ENCODE results near the gene GRB7. TPM values are rescaled to one million over a fixed set of nuclear protein-coding genes. Genes with fewer than 3 reads are reported as not detected.

GRB7 gene
- total and polyA plus RNA-seq, 2 donors, result 2.7 to 2.9 TPM

DNA sequence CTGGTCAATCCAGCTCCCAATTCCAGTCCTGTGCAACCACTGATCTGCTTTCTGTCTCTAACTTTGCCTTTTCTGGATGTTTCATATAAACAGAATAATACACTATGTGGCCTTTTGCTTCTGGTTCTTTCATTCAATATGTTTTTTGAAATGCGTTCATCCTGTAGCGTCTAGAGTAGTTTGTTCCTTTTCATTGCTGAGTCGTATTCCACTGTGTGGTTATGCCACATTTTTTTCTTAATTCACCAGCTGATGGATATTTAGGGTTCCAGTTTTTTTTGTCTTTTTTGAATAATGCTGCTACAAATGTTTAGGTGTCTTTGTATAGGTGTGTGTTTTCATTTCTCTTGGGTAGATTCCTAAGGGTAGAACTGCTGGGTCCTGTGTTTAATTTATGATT is 5.2 kb upstream of the GRB7 start:
- WGBS, result 95% methylated on average over 3 of the region's 3 CpGs
- H3K4me1 ChIP-seq (ENCODE audit: insufficient read depth), result no peaks in the 10 kb centered on the region

DNA sequence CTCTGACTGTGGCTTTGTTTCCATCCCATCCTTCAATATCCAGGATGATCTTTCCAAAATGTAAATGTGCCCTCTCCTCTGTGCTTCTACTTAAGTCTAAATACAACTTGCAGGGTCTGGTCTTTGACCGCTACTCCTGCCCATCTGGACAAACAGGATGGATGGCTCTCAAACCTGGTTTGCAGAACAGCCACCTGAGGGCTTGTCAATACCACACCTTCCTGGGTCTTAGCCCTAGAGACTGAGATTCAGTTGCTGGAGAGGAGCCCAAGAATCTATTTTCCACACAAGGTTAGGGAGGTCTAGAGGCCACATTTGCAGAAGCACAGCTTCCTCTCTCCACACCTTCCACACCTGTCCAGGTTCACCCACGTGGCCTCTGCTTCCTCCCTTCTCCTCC is 1.9 kb upstream of the GRB7 start:
- H3K27ac ChIP-seq (ENCODE audit: low read depth), result no peak overlapping the region
- no peak for DNase-seq (ENCODE audit: extremely low spot score)
- 59% methylated on average over 2 of the region's 2 CpGs for WGBS
- no peak overlapping the region for H3K4me3 ChIP-seq (ENCODE audit: low read depth, low read length)
- no peaks in the 10 kb centered on the region for H3K36me3 ChIP-seq (ENCODE audit: insufficient read depth)
- H3K4me1 ChIP-seq (ENCODE audit: insufficient read depth), result no peaks in the 10 kb centered on the region

More for the DNA sequence above, 5.2 kb upstream of the GRB7 start:
- Histone ChIP-seq H3K4me3 (ENCODE audit: low read depth, low read length) (no peak overlapping the region), H3K36me3 (ENCODE audit: insufficient read depth) (no peaks in the 10 kb centered on the region), H3K27ac (ENCODE audit: low read depth) (no peak overlapping the region)
- DNase-seq (ENCODE audit: extremely low spot score), result no peak

DNA sequence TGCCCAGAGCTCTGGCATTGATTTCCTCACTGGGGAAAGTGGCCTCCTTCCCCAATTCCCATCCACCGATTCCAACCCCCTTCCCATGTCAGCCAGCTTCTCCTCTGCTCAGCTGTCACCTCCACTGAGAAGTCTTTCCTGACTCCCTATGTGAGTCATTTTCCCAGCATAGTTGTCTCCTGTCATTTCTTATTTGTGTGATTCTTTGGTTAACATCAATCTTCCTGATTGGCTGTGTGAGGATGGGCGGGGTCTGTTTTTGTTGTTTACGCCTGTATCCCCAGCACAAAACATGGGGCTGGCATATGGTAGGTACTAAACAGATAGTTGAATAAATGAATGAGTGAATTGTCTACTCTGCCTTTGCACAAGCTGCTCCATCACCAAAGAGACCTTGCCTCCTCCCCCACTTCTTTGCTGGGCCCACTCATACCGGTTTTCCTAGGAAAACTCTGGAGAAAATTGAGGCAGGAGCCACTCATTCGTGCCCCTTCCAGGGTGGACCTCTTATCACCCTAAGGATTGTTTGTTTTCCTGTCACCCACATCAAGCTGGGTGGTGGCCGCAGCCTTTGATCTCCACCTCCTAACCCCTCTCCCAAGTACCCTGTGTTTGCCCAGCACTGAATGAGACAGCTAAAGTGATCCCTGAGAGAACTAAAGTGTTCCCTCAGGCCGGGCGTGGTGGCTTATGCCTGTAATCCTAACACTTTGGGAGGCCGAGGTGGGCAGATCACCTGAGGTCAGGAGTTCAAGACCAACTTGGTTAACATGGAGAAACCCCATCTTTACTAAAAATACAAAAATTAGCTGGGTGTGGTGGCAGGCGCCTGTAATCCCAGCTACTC is 1.2 kb upstream of the GRB7 start:
- H3K4me1 ChIP-seq (ENCODE audit: insufficient read depth), result no peaks in the 10 kb centered on the region
- H3K4me3 ChIP-seq (ENCODE audit: low read depth, low read length), result no peak overlapping the region
- no peak overlapping the region for H3K27ac ChIP-seq (ENCODE audit: low read depth)
- no peaks in the 10 kb centered on the region for H3K36me3 ChIP-seq (ENCODE audit: insufficient read depth)
- WGBS, result 70% methylated on average over 10 of the region's 10 CpGs
- DNase-seq (ENCODE audit: extremely low spot score), result no peak

DNA sequence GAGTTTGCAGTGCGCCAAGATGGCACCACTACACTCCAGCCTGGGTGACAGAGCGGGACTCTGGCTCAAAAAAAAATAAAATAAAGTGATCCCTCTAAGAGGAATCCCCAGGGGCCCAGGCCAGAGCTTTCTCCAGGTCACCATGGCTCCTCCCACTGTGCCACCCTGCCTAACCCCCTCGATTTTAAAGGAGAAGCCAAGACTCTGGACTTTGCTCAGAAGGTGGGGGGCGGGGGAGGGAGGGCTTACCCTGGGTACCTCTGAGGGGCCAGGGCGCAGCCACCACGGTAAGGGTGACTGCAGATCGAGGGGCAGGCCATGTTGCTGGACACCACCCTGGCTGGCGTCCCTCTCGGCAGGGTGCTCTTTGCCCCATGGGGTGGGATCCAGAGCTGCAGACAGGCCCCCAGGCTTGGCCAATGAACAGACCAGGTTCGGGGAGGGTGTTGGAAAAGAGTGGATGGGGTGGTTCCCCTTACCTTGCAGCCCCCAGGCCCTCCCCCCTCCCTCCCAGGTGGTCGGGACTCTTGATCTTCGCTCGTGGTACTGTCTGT is 455 bp upstream of the GRB7 start:
- 53% methylated on average over 13 of the region's 13 CpGs for WGBS
- peak overlapping the region; percentile 35 for H3K27ac ChIP-seq (ENCODE audit: low read depth)
- H3K4me1 ChIP-seq (ENCODE audit: insufficient read depth), result no peaks in the 10 kb centered on the region
- no peak for DNase-seq (ENCODE audit: extremely low spot score)
- H3K4me3 ChIP-seq (ENCODE audit: low read depth, low read length), result no peak overlapping the region
- no peaks in the 10 kb centered on the region for H3K36me3 ChIP-seq (ENCODE audit: insufficient read depth)

DNA sequence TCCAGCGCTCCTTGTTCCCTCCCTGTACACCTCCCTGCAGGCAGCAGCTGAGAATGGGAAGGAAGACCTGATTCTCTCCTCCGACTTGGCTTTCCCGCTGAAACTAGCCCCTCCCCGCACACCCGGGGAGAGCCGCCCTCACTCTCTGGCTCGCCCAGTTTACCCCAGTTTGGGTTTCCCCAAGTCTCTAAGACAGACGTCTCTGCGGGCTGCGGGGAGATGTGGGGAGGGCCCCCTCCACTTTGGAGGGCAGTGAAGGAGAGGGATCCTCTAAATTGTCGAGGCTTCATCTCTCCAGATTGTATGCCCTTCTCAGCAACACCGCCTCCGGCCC is 797 bp downstream of the GRB7 start:
- no peak for DNase-seq (ENCODE audit: extremely low spot score)
- peak overlapping the region; percentile 63 for H3K27ac ChIP-seq (ENCODE audit: low read depth)
- H3K36me3 ChIP-seq (ENCODE audit: insufficient read depth), result no peaks in the 10 kb centered on the region
- no peaks in the 10 kb centered on the region for H3K4me1 ChIP-seq (ENCODE audit: insufficient read depth)
- WGBS, result 2% methylated on average over 13 of the region's 13 CpGs
- peak overlapping the region; percentile 23 for H3K4me3 ChIP-seq (ENCODE audit: low read depth, low read length)

DNA sequence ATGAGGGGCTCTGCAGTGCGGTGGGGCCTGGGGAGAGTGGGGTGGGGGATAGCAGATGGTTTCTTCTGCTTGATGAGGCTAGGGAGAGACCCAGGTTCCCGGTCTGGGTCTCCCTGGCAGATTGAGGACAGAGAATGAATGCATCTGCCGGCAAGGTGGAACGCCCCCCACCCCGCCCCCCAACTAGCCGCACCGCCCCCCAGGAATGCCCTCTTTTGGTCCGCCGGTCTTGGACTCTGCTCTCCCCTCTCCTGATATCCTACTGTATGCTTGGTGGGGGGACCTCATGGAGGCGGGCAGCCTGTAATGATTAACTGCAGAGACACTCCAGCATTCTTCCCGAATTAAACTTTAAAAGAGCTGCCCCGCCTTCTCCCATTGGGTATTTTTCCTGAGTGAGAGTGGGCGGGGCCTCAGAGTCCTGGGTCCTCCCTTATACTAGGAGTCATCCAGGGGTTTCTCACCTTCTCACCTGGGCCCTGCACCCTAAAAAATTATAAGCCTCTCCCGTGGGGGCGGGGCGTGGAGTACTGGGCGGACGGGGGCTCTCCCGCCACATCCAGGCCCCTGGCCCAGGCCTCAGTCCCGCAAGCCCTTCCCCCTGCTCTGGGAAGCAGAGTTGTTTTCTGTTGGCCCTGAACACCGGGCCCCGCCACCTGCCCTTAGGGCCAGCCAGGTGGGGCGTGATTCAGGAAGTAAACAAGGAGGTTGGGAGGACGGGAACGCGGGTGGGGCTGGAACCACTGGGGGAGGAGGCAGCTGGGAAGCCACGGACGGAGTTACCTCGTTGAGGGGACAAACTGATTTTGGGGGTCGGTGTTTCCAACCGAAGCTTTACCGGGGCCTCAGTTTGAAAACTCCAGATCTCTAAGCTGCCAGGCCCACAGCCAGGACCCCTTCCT is 1.5 kb downstream of the GRB7 start:
- no peaks in the 10 kb centered on the region for H3K4me1 ChIP-seq (ENCODE audit: insufficient read depth)
- peak overlapping the region; percentile 23 for H3K4me3 ChIP-seq (ENCODE audit: low read depth, low read length)
- no peak for DNase-seq (ENCODE audit: extremely low spot score)
- H3K27ac ChIP-seq (ENCODE audit: low read depth), result peak overlapping the region; percentile 79
- no peaks in the 10 kb centered on the region for H3K36me3 ChIP-seq (ENCODE audit: insufficient read depth)
- 7% methylated on average over 32 of the region's 32 CpGs for WGBS

DNA sequence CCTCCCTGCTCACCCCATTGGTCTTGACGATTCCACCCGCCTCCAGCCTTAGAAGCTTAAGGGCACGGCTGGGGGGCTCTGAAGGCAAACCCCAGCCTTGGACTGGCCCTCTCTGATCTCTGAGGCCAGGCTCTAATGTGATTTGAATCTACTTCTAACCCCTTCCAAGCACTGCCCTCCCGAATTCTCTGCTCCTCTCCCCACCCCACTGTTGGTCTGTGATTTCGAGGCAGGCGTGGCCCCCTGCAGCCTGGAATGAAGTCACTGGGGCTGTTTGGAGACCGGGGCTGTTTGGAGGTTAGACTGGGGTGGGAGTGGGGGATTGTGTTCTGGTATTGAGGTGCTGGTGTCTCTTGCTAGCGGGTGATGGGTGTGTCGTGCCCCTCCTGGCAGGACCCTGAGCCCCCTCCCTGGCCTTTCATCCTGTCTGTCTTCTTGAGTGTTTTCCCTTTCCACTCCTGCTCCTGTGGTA is 2.2 kb downstream of the GRB7 start:
- no peaks in the 10 kb centered on the region for H3K4me1 ChIP-seq (ENCODE audit: insufficient read depth)
- 30% methylated on average over 9 of the region's 9 CpGs for WGBS
- DNase-seq (ENCODE audit: extremely low spot score), result no peak
- H3K36me3 ChIP-seq (ENCODE audit: insufficient read depth), result no peaks in the 10 kb centered on the region
- peak overlapping the region; percentile 79 for H3K27ac ChIP-seq (ENCODE audit: low read depth)
- no peak overlapping the region for H3K4me3 ChIP-seq (ENCODE audit: low read depth, low read length)

DNA sequence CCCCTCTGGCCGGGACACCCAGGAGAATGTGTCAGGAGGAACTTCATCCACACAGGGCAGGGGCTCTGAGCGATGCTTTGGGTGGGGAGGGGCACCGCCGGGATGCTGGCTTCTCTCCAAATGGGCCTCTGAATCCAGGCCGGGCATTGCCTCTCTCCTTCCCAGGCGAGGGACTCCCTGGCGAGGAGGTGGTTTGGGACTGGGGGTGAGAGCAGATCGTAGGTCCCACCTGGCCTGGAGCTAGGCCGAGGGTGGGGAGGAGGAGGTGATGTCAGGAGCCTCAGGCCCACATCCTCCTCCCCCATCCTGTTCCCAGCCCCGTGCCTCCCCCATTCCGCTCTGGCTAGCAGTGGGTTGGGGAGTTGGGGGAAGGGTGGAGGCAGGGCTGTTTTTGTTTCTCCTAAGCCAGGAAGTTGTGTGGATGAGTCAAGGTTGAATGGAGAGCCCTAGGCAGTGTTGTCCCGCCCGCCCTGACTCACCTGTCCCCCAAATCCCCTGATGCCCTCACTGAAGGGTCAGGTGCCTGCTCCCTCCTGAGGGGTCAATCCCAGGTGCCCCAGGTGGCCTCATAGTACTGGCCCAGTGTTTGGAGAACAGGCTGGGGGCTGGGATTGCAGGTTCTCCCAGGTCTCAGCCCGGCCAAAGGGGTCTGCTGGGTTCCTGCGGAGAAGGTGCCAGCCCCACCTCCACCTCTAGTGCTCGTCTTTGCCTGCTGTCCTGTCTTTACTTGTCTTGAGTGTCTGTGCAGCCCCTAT is 2.8 kb downstream of the GRB7 start:
- H3K36me3 ChIP-seq (ENCODE audit: insufficient read depth), result no peaks in the 10 kb centered on the region
- no peak for DNase-seq (ENCODE audit: extremely low spot score)
- WGBS, result 33% methylated on average over 16 of the region's 16 CpGs
- H3K27ac ChIP-seq (ENCODE audit: low read depth), result peak overlapping the region; percentile 79
- H3K4me3 ChIP-seq (ENCODE audit: low read depth, low read length), result no peak overlapping the region
- H3K4me1 ChIP-seq (ENCODE audit: insufficient read depth), result no peaks in the 10 kb centered on the region

DNA sequence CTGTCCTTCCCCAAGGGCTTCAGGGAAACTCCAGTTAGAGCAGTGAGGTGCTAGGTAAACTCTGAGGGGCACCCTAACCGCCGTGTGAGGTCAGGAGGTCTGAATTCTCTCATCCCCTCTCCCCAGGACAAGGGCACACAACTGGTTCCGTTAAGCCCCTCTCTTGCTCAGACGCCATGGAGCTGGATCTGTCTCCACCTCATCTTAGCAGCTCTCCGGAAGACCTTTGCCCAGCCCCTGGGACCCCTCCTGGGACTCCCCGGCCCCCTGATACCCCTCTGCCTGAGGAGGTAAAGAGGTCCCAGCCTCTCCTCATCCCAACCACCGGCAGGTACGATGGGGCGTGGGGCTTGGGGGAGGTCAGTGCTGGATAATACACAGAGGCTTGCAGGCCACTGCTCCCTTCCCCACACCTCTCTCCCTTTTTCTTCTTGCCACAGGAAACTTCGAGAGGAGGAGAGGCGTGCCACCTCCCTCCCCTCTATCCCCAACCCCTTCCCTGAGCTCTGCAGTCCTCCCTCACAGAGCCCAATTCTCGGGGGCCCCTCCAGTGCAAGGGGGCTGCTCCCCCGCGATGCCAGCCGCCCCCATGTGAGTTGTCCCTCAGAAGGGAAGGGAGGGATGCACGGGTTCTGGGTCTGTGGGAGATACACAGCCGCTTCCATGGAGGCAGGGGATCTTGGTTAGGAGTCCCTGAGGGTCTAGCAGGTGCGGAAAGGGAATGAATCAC is 4.6 kb downstream of the GRB7 start:
- Histone ChIP-seq H3K27ac (ENCODE audit: low read depth) (no peak overlapping the region), H3K4me3 (ENCODE audit: low read depth, low read length) (no peak overlapping the region), H3K36me3 (ENCODE audit: insufficient read depth) (no peaks in the 10 kb centered on the region), H3K4me1 (ENCODE audit: insufficient read depth) (no peaks in the 10 kb centered on the region)
- 84% methylated on average over 18 of the region's 18 CpGs for WGBS
- no peak for DNase-seq (ENCODE audit: extremely low spot score)

DNA sequence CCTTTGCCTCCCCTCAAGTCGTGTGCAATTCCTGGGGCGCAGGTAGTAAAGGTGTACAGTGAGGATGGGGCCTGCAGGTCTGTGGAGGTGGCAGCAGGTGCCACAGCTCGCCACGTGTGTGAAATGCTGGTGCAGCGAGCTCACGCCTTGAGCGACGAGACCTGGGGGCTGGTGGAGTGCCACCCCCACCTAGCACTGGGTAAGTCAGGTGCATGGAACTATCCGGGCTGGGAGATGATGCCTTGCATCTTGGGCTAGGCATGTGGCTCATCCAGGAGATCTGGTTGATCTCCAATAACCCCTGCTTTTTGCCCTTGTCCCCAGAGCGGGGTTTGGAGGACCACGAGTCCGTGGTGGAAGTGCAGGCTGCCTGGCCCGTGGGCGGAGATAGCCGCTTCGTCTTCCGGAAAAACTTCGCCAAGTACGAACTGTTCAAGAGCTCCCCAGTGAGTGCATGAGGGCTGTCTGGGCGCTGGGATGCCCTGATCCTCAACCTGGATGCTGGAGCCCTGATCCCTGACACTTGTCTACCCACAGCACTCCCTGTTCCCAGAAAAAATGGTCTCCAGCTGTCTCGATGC is 5.2 kb downstream of the GRB7 start:
- 83% methylated on average over 21 of the region's 21 CpGs for WGBS
- no peak overlapping the region for H3K4me3 ChIP-seq (ENCODE audit: low read depth, low read length)
- H3K36me3 ChIP-seq (ENCODE audit: insufficient read depth), result no peaks in the 10 kb centered on the region
- H3K27ac ChIP-seq (ENCODE audit: low read depth), result no peak overlapping the region
- no peaks in the 10 kb centered on the region for H3K4me1 ChIP-seq (ENCODE audit: insufficient read depth)
- DNase-seq (ENCODE audit: extremely low spot score), result no peak

DNA sequence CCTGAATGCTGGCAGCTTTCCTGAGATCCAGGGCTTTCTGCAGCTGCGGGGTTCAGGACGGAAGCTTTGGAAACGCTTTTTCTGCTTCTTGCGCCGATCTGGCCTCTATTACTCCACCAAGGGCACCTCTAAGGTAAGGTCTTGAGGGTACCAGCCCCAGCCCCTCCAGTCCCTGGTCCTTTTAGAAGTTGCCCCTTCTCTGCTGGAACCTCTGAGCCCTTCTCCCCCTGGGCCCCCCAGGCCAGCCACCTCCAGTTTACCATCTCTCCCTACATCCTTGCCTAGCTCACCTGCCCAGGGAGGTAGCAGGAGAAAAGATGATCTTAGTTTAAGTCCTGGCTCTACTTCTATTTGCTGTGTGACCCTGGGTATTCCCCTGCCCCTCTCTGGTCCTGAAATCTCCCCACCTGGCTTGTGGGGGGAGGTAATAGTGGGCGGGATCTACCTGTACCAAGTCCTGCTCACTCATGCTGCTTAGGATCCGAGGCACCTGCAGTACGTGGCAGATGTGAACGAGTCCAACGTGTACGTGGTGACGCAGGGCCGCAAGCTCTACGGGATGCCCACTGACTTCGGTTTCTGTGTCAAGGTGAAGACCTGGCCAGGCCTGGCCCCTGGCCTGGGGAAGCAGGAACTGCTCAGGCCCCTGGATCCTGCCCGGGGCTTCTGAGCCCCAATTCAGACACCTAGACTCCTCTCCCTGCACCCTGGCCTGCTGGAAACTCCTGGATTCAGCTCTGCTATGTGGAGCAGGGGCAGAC is 6.5 kb downstream of the GRB7 start:
- WGBS, result 83% methylated on average over 16 of the region's 16 CpGs

DNA sequence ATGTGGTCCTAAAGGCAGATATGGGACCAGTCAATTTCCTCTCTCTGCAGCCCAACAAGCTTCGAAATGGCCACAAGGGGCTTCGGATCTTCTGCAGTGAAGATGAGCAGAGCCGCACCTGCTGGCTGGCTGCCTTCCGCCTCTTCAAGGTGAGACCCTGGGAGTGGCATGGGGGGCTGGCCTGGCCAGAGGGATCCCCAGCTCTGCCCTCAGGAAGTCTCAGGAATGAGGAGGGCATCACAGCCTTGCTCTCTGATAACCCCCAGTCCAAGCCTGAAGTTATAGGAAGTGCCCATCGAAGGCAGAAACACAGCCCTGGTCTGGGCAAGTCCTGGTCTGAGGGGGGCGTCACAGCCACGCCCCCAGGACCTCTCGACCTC is 7.1 kb downstream of the GRB7 start:
- DNase-seq (ENCODE audit: extremely low spot score), result no peak
- H3K36me3 ChIP-seq (ENCODE audit: insufficient read depth), result no peaks in the 10 kb centered on the region
- no peaks in the 10 kb centered on the region for H3K4me1 ChIP-seq (ENCODE audit: insufficient read depth)
- no peak overlapping the region for H3K27ac ChIP-seq (ENCODE audit: low read depth)
- 74% methylated on average over 8 of the region's 8 CpGs for WGBS
- no peak overlapping the region for H3K4me3 ChIP-seq (ENCODE audit: low read depth, low read length)

More for the DNA sequence above, 6.5 kb downstream of the GRB7 start:
- Histone ChIP-seq H3K36me3 (ENCODE audit: insufficient read depth) (no peaks in the 10 kb centered on the region), H3K27ac (ENCODE audit: low read depth) (no peak overlapping the region), H3K4me3 (ENCODE audit: low read depth, low read length) (no peak overlapping the region), H3K4me1 (ENCODE audit: insufficient read depth) (no peaks in the 10 kb centered on the region)
- no peak for DNase-seq (ENCODE audit: extremely low spot score)
